Mesenchymal stem cell (in vitro differentiated cells and primary cell): ENCODE data around the gene FHIT.

Experiments used
- DNase-seq: peaks from one replicate; pipeline ENCODE4 v3.0.0-alpha.2; 2013
- H2AFZ ChIP-seq: one replicate; pipeline ENCODE4 v1.6.1; 2013; ENCODE audit warnings: low read depth, mild to moderate bottlenecking, control low read depth, inconsistent platforms, low read length, moderate library complexity
- H2AK5ac ChIP-seq: 2 replicates; pipeline ENCODE4 v1.6.1; 2013; ENCODE audit warnings: low read length, moderate library complexity, mild to moderate bottlenecking, inconsistent platforms; ENCODE audit not compliant: severe bottlenecking
- H2BK120ac ChIP-seq: one replicate; pipeline ENCODE4 v1.6.1; 2013; ENCODE audit warnings: low read depth, mild to moderate bottlenecking, inconsistent platforms, low read length, moderate library complexity
- H2BK12ac ChIP-seq, 2 experiments: one replicate each; pipeline ENCODE4 v1.6.1; 2013; ENCODE audit warnings: inconsistent platforms in 2 of 2, low read length in 2 of 2, mild to moderate bottlenecking in 2 of 2, moderate library complexity in 2 of 2, control low read depth in 1 of 2
- H2BK15ac ChIP-seq: one replicate; pipeline ENCODE4 v1.6.1; 2013; ENCODE audit warnings: mild to moderate bottlenecking, low read depth, inconsistent platforms; ENCODE audit not compliant: poor library complexity, severe bottlenecking
- H2BK5ac ChIP-seq: 2 replicates; pipeline ENCODE4 v1.6.1; 2013; ENCODE audit warnings: low read depth, mild to moderate bottlenecking, low read length, control low read depth, inconsistent platforms; ENCODE audit not compliant: poor library complexity, severe bottlenecking
- H3K14ac ChIP-seq, 2 experiments: one replicate each; pipeline ENCODE4 v1.6.1; 2013; ENCODE audit warnings: inconsistent platforms in 2 of 2, low read length in 2 of 2, control low read depth in 1 of 2, mild to moderate bottlenecking in 1 of 2, moderate library complexity in 1 of 2
- H3K18ac ChIP-seq, 2 experiments: one replicate each; pipeline ENCODE4 v1.6.1; 2013; ENCODE audit warnings: inconsistent platforms in 2 of 2, low read length in 2 of 2, control low read depth in 1 of 2, low read depth in 1 of 2, mild to moderate bottlenecking in 1 of 2
- H3K23ac ChIP-seq, 2 experiments: one replicate each; pipeline ENCODE4 v1.6.1; 2013; ENCODE audit warnings: inconsistent platforms in 2 of 2, low read length in 2 of 2, mild to moderate bottlenecking in 2 of 2, moderate library complexity in 2 of 2, control low read depth in 1 of 2
- H3K27ac ChIP-seq: 2 replicates; pipeline ENCODE4 v1.5.1; 2013; ENCODE audit warnings: mild to moderate bottlenecking, moderate library complexity, low read length, control low read depth, inconsistent platforms; ENCODE audit not compliant: poor library complexity, severe bottlenecking
- H3K27me3 ChIP-seq, 2 experiments: 2 replicates each; pipeline versions ENCODE4 v1.6.1 to v1.7.0; 2013; ENCODE audit warnings: low read length in 2 of 2, mild to moderate bottlenecking in 2 of 2, moderate library complexity in 2 of 2, control low read depth in 1 of 2, inconsistent platforms in 1 of 2; ENCODE audit not compliant: control insufficient read depth in 1 of 2, insufficient read depth in 1 of 2
- H3K36me3 ChIP-seq, 2 experiments: 2 replicates each; pipeline versions ENCODE4 v1.6.1 to v1.7.0; 2013; ENCODE audit warnings: low read length in 2 of 2, control low read depth in 1 of 2, inconsistent platforms in 1 of 2, low read depth in 1 of 2, mild to moderate bottlenecking in 1 of 2; ENCODE audit not compliant: insufficient read depth in 2 of 2, control insufficient read depth in 1 of 2
- H3K4ac ChIP-seq, 2 experiments: one replicate each; pipeline ENCODE4 v1.6.1; 2013; ENCODE audit warnings: inconsistent platforms in 2 of 2, low read length in 2 of 2, mild to moderate bottlenecking in 2 of 2, moderate library complexity in 2 of 2, control low read depth in 1 of 2, low read depth in 1 of 2
- H3K4me1 ChIP-seq: 2 replicates; pipeline ENCODE4 v1.6.1; 2013; ENCODE audit warnings: low read depth, low read length, control low read depth; ENCODE audit not compliant: control insufficient read depth, insufficient read depth
- H3K4me2 ChIP-seq: 2 replicates; pipeline ENCODE4 v1.6.1; 2013; ENCODE audit warnings: low read length, mild to moderate bottlenecking, inconsistent platforms; ENCODE audit not compliant: poor library complexity, severe bottlenecking
- H3K4me3 ChIP-seq, 2 experiments: 2 replicates each; pipeline versions ENCODE4 v1.5.1 to v1.7.0; 2013; ENCODE audit warnings: low read length in 2 of 2, mild to moderate bottlenecking in 2 of 2, control low read depth in 1 of 2, low read depth in 1 of 2; ENCODE audit not compliant: insufficient read depth in 1 of 2
- H3K79me1 ChIP-seq: replicated peaks from 2 replicates; pipeline ENCODE4 v1.6.1; 2013; ENCODE audit warnings: mild to moderate bottlenecking, control low read depth, low read length, inconsistent platforms; ENCODE audit not compliant: poor library complexity, severe bottlenecking
- H3K9ac ChIP-seq: 2 replicates; pipeline ENCODE4 v1.7.0; 2013; ENCODE audit warnings: mild to moderate bottlenecking, low read length, moderate library complexity
- H3K9me3 ChIP-seq: 2 replicates; pipeline ENCODE4 v1.7.0; 2013; ENCODE audit warnings: mild to moderate bottlenecking, low read length; ENCODE audit not compliant: control insufficient read depth
- H4K8ac ChIP-seq: one replicate; pipeline ENCODE4 v1.6.1; 2013; ENCODE audit warnings: inconsistent platforms, mild to moderate bottlenecking, low read length, moderate library complexity
- H4K91ac ChIP-seq: one replicate; pipeline ENCODE4 v1.6.1; 2013; ENCODE audit warnings: mild to moderate bottlenecking, low read length, inconsistent platforms
- WGBS: methylation state at CpG from one replicate; pipeline ENCODE4 v1.1.7; 2013; ENCODE audit warnings: mixed read lengths; 5-methylcytosine and 5-hydroxymethylcytosine counted together

Gene FHIT

GRCh38 chr3:61236556-61236955, 14.7 kb downstream of the FHIT start:
- H3K36me3 ChIP-seq = no peaks in the 10 kb centered on the region
- H3K4me3 ChIP-seq = no peak overlapping the region
- H3K23ac ChIP-seq = no peak overlapping the region
- H4K8ac ChIP-seq = no peak overlapping the region
- H2BK12ac ChIP-seq = no peak overlapping the region
- H3K9ac ChIP-seq = no peak overlapping the region
- no peaks in the 10 kb centered on the region for H3K9me3 ChIP-seq
- H3K4me1 ChIP-seq = peaks cover 4% of the 10 kb centered on the region
- no peak overlapping the region for H2AFZ ChIP-seq
- H3K79me1 ChIP-seq = no peaks in the 10 kb centered on the region
- no peak overlapping the region for H3K27ac ChIP-seq
- H2BK15ac ChIP-seq = no peak overlapping the region
- no peak overlapping the region for H3K4ac ChIP-seq
- H3K27me3 ChIP-seq = no peaks in the 10 kb centered on the region
- H2AK5ac ChIP-seq = peak overlapping the region; percentile 35
- no peak overlapping the region for H3K4me2 ChIP-seq
- no peak overlapping the region for H4K91ac ChIP-seq
- H2BK120ac ChIP-seq = no peak overlapping the region
- peak; percentile 12 for DNase-seq
- H3K14ac ChIP-seq = no peak overlapping the region
- H2BK5ac ChIP-seq = no peak overlapping the region
- H3K18ac ChIP-seq = peak overlapping the region in 1 of 2 experiments; percentile 1

- no peak overlapping the region for H3K4me3 ChIP-seq
- H3K18ac ChIP-seq = no peak overlapping the region
- no peak overlapping the region for H3K23ac ChIP-seq
- no peaks in the 10 kb centered on the region for H3K36me3 ChIP-seq
- no peak overlapping the region for H4K91ac ChIP-seq
- no peak overlapping the region for H3K9ac ChIP-seq
- no peak overlapping the region for H2BK120ac ChIP-seq
- H2AK5ac ChIP-seq = no peak overlapping the region
- H3K27ac ChIP-seq = peak overlapping the region; percentile 81
- H3K4me1 ChIP-seq = peaks cover 4% of the 10 kb centered on the region
- no peak overlapping the region for H3K4ac ChIP-seq
- H4K8ac ChIP-seq = no peak overlapping the region
- DNase-seq = no peak
- no peaks in the 10 kb centered on the region for H3K9me3 ChIP-seq
- no peak overlapping the region for H2BK15ac ChIP-seq
- H2BK5ac ChIP-seq = no peak overlapping the region
- no peak overlapping the region for H2BK12ac ChIP-seq
- no peaks in the 10 kb centered on the region for H3K27me3 ChIP-seq
- H3K79me1 ChIP-seq = no peaks in the 10 kb centered on the region
- H3K14ac ChIP-seq = no peak overlapping the region
- no peak overlapping the region for H2AFZ ChIP-seq
- H3K4me2 ChIP-seq = no peak overlapping the region
These were observed 17.5 kb downstream of the FHIT start for GRCh38 chr3:61233746-61234145.

GRCh38 chr3:61231693-61232092, 19.6 kb downstream of the FHIT start:
- no peaks in the 10 kb centered on the region for H3K9me3 ChIP-seq
- no peak for DNase-seq
- no peak overlapping the region for H3K14ac ChIP-seq
- no peaks in the 10 kb centered on the region for H3K27me3 ChIP-seq
- no peak overlapping the region for H3K23ac ChIP-seq
- no peak overlapping the region for H2BK12ac ChIP-seq
- no peak overlapping the region for H2AFZ ChIP-seq
- H4K8ac ChIP-seq = no peak overlapping the region
- no peak overlapping the region for H3K27ac ChIP-seq
- H3K18ac ChIP-seq = no peak overlapping the region
- H4K91ac ChIP-seq = no peak overlapping the region
- no peak overlapping the region for H2BK120ac ChIP-seq
- peaks cover 4% of the 10 kb centered on the region for H3K4me1 ChIP-seq
- no peak overlapping the region for H2BK5ac ChIP-seq
- H3K79me1 ChIP-seq = no peaks in the 10 kb centered on the region
- H3K36me3 ChIP-seq = no peaks in the 10 kb centered on the region
- H3K4ac ChIP-seq = no peak overlapping the region
- H3K9ac ChIP-seq = no peak overlapping the region
- H3K4me3 ChIP-seq = no peak overlapping the region
- H2AK5ac ChIP-seq = peak overlapping the region; percentile 59
- H2BK15ac ChIP-seq = no peak overlapping the region
- H3K4me2 ChIP-seq = no peak overlapping the region

GRCh38 chr3:61227799-61228198, 23.5 kb downstream of the FHIT start:
- H3K4me3 ChIP-seq = no peak overlapping the region
- H2BK120ac ChIP-seq = no peak overlapping the region
- no peaks in the 10 kb centered on the region for H3K27me3 ChIP-seq
- H3K4me2 ChIP-seq = no peak overlapping the region
- no peaks in the 10 kb centered on the region for H3K9me3 ChIP-seq
- no peaks in the 10 kb centered on the region for H3K79me1 ChIP-seq
- DNase-seq = no peak
- no peak overlapping the region for H2AFZ ChIP-seq
- peaks cover 1% of the 10 kb centered on the region for H3K4me1 ChIP-seq
- no CpG with 5 or more reads among the region's 2 CpGs for WGBS
- H3K27ac ChIP-seq = no peak overlapping the region
- no peaks in the 10 kb centered on the region for H3K36me3 ChIP-seq
- H3K9ac ChIP-seq = no peak overlapping the region
- no peak overlapping the region for H3K18ac ChIP-seq
- H2AK5ac ChIP-seq = no peak overlapping the region
- H2BK15ac ChIP-seq = no peak overlapping the region
- H3K4ac ChIP-seq = no peak overlapping the region
- H2BK5ac ChIP-seq = no peak overlapping the region
- H3K14ac ChIP-seq = no peak overlapping the region
- no peak overlapping the region for H3K23ac ChIP-seq
- H4K8ac ChIP-seq = no peak overlapping the region
- H4K91ac ChIP-seq = no peak overlapping the region
- no peak overlapping the region for H2BK12ac ChIP-seq
